Stimulated activated CD4-positive, alpha-beta T cell treated with anti-CD3 and anti-CD28 coated beads, Interleukin-2, amount 100 ng/mL, for 48 hours (primary cell): ENCODE results near the gene PHF10.
"Not testable (repeated sequence)": the region's sequence is repeated elsewhere in the genome, so short reads cannot be mapped to it uniquely, and the experiment has no call there.

Experiments used
- DNase-seq, 2 donors: peaks; one replicate each; pipeline ENCODE4 v3.0.0-alpha.2; 2020

PHF10 gene

GRCh38 chr6:169724494-169725124 lies at the start of gene PHF10:
Gene PHF10 (minus strand): TSS chr6:169724500. CDS start chr6:169723931, 569 bp downstream.
- DNase-seq: peak; percentile 52 to 53

GRCh38 chr6:169766921-169767736 lies 42.8 kb upstream of the PHF10 start:
- no peak for DNase-seq

- DNase-seq: no peak
These were observed 41.9 kb upstream of the PHF10 start for GRCh38 chr6:169766232-169766631.

- not testable (repeated sequence) for DNase-seq
These were observed 41.5 kb upstream of the PHF10 start for GRCh38 chr6:169765789-169766188.

- DNase-seq: no peak
These were observed 39.6 kb upstream of the PHF10 start for GRCh38 chr6:169763881-169764280.

GRCh38 chr6:169763308-169763707 lies 39.0 kb upstream of the PHF10 start:
- DNase-seq: no peak

- DNase-seq: no peak
These were observed 30.9 kb upstream of the PHF10 start for GRCh38 chr6:169755162-169755561.

- DNase-seq: peak; percentile 6 to 8
These were observed 27.8 kb upstream of the PHF10 start for GRCh38 chr6:169752074-169752623.

GRCh38 chr6:169751242-169752073 lies 27.2 kb upstream of the PHF10 start, which contains the start of the genes DYNLT2 and ERMARD:
Gene DYNLT2 (minus strand): TSS chr6:169751572. CDS start chr6:169751458, 114 bp downstream.
Gene ERMARD (plus strand): TSS chr6:169751622. CDS start chr6:169751658, 36 bp downstream.
- DNase-seq: peak; percentile 88

GRCh38 chr6:169746556-169746955 lies 22.3 kb upstream of the PHF10 start:
- DNase-seq: no peak

GRCh38 chr6:169745405-169745804 lies 21.1 kb upstream of the PHF10 start:
- no peak for DNase-seq

GRCh38 chr6:169741344-169741743 lies 17.0 kb upstream of the PHF10 start:
- no peak for DNase-seq

- no peak for DNase-seq
These were observed 14.8 kb upstream of the PHF10 start for GRCh38 chr6:169738976-169739529.

- DNase-seq: no peak
These were observed 14.1 kb upstream of the PHF10 start for GRCh38 chr6:169738204-169738975.

- no peak for DNase-seq
These were observed 5.7 kb upstream of the PHF10 start for GRCh38 chr6:169729961-169730360.

GRCh38 chr6:169726963-169727362 lies 2.7 kb upstream of the PHF10 start:
- no peak for DNase-seq

- no peak for DNase-seq
These were observed 1.7 kb upstream of the PHF10 start for GRCh38 chr6:169726049-169726400.

GRCh38 chr6:169725125-169726048 lies 1.1 kb upstream of the PHF10 start:
- DNase-seq: peak; percentile 13 to 15

- DNase-seq: peak; percentile 8 to 23
These were observed 258 bp downstream of the PHF10 start for GRCh38 chr6:169723991-169724493.

- peak; percentile 44 to 55 for DNase-seq
These were observed 945 bp downstream of the PHF10 start for GRCh38 chr6:169723200-169723909.
